GM12891 (cell line): ENCODE data around the gene HBE1.

Source experiments
- PAX5 ChIP-seq: IDR thresholded peaks from 2 replicates; pipeline ENCODE4 v1.6.1; 2011; ENCODE audit warnings: low read length, moderate library complexity, mild to moderate bottlenecking; ENCODE audit not compliant: insufficient read depth, severe bottlenecking
- POLR2A ChIP-seq: IDR thresholded peaks from 2 replicates; pipeline ENCODE4 v1.6.1; 2011; ENCODE audit warnings: low read depth, low read length, control low read depth
- POLR2AphosphoS5 ChIP-seq: IDR thresholded peaks from 2 replicates; pipeline ENCODE4 v1.6.1; 2011; ENCODE audit warnings: low read depth, low read length, control low read depth
- POU2F2 ChIP-seq: IDR thresholded peaks from 2 replicates; pipeline ENCODE4 v1.6.1; 2011; ENCODE audit warnings: low read depth, mild to moderate bottlenecking, control low read depth, low read length, moderate library complexity
- SPI1 ChIP-seq: IDR thresholded peaks from 2 replicates; pipeline ENCODE4 v1.6.1; 2011; ENCODE audit warnings: low read depth, low read length, control low read depth
- TAF1 ChIP-seq: IDR thresholded peaks from 2 replicates; pipeline ENCODE4 v1.6.1; 2011; ENCODE audit warnings: low read depth, low read length, control low read depth

DNA sequence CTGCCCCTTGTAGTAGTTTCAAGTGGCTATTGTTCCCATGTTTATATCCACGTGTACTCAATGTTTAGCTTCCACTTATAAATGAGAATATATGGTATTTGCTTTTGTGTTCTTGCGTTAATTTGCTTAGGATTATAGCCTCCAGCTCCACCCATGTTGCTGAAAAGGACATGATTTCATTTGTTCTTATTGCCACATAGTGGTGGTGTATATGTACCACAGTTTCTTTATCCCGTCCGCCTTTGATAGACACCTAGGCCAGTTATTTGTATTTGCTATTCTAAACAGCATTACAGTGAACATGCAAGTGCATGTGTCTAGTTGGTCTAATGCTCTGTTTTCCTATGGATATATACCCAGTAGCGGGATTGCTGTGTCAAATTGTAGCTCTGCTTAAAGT, 47.5 kb upstream of the HBE1 start:
- no peak for TF ChIP-seq POLR2A
- TF ChIP-seq POLR2AphosphoS5, result no peak
- no peak for TF ChIP-seq SPI1
- TF ChIP-seq POU2F2, result no peak
- no peak for TF ChIP-seq TAF1
- TF ChIP-seq PAX5, result no peak
